MM.1S (cell line): Measurements from ENCODE around the gene PLCH2.

ENCODE experiments used
- EZH2 ChIP-seq: fragments of 300-600 bp; sonication (generic); optimal IDR thresholded peaks from 2 replicates; pipeline ENCODE3; 2017; ENCODE audit warnings: low read depth, mild to moderate bottlenecking, antibody characterized with exemption, low read length, mixed read lengths
- EZH2phosphoT487 ChIP-seq: fragments of 300-600 bp; sonication (generic); IDR thresholded peaks from 2 replicates; pipeline ENCODE4 v1.6.1; 2018; ENCODE audit warnings: antibody characterized with exemption, low read length
- TF ChIP-seq, protein P1 (sequence below): fragments of 300-600 bp; sonication (generic); IDR thresholded peaks from 2 replicates; pipeline ENCODE4 v1.5.1; 2016; ENCODE audit warnings: antibody characterized with exemption, low read length, mixed read lengths

DNA sequence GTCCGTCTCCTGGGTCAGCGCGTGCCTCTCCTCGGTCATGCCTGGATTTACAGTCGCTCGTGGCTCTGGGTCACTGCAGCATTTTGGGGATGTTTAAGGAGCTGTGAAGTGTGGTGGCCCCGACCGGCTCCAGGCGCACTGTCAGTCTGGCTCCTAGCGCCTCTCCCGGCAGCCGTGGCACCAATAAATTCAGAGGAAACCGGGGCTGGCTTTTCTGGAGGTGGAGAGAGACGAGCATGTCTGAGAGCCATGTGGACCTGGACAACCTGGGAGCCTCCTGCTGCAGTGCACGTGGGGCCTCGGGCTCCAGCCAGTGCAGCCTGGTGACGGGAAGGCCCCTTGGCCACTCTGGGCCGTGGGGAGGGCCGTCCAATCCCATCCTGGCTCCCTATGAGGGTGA, 17.1 kb downstream of the PLCH2 start:
- TF ChIP-seq, protein P1, sequence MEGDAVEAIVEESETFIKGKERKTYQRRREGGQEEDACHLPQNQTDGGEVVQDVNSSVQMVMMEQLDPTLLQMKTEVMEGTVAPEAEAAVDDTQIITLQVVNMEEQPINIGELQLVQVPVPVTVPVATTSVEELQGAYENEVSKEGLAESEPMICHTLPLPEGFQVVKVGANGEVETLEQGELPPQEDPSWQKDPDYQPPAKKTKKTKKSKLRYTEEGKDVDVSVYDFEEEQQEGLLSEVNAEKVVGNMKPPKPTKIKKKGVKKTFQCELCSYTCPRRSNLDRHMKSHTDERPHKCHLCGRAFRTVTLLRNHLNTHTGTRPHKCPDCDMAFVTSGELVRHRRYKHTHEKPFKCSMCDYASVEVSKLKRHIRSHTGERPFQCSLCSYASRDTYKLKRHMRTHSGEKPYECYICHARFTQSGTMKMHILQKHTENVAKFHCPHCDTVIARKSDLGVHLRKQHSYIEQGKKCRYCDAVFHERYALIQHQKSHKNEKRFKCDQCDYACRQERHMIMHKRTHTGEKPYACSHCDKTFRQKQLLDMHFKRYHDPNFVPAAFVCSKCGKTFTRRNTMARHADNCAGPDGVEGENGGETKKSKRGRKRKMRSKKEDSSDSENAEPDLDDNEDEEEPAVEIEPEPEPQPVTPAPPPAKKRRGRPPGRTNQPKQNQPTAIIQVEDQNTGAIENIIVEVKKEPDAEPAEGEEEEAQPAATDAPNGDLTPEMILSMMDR, result no peak
- TF ChIP-seq EZH2 (no peak), EZH2phosphoT487 (no peak)
